GM10266 (cell line): Measurements from ENCODE around the gene E2F2.
"Not testable (repeated sequence)": the region's sequence is repeated elsewhere in the genome, so short reads cannot be mapped to it uniquely, and the experiment has no call there.

ENCODE experiments used
- DNase-seq: peaks from one replicate; pipeline ENCODE4 v3.0.0; 2012; ENCODE audit errors: extremely low spot score
- CTCF ChIP-seq: IDR thresholded peaks from 2 replicates; pipeline ENCODE4 v1.5.1; 2012; ENCODE audit warnings: mild to moderate bottlenecking, low read depth; ENCODE audit not compliant: control insufficient read depth, insufficient read depth; ENCODE audit errors: missing control alignments

Gene E2F2

GRCh38 chr1:23497777-23498439 is 33.1 kb downstream of the E2F2 start:
- no peak for TF ChIP-seq CTCF

GRCh38 chr1:23496490-23497181 is 34.4 kb downstream of the E2F2 start:
- DNase-seq, result no peak
- TF ChIP-seq CTCF, result peak; percentile 19

More at GRCh38 chr1:23497777-23498439, 33.1 kb downstream of the E2F2 start:
- no peak for DNase-seq

GRCh38 chr1:23494836-23495235 is 36.2 kb downstream of the E2F2 start:
- DNase-seq, result not testable (repeated sequence)

- not testable (repeated sequence) for DNase-seq
Measured at GRCh38 chr1:23492776-23493175, 38.3 kb downstream of the E2F2 start.

- DNase-seq, result no peak
- TF ChIP-seq CTCF, result no peak
Measured at GRCh38 chr1:23492132-23492720, 38.8 kb downstream of the E2F2 start.

- DNase-seq, result no peak
- no peak for TF ChIP-seq CTCF
Measured at GRCh38 chr1:23489842-23490241, 41.2 kb downstream of the E2F2 start.

- DNase-seq, result no peak
- TF ChIP-seq CTCF, result no peak
Measured at GRCh38 chr1:23485002-23485332, 46.1 kb downstream of the E2F2 start.

GRCh38 chr1:23484253-23485001 is 46.6 kb downstream of the E2F2 start:
- no peak for TF ChIP-seq CTCF
- DNase-seq, result peak; percentile 93
